ENCODE results near the gene NKAPD1. TPM values are rescaled to one million over a fixed set of nuclear protein-coding genes. Genes with fewer than 3 reads are reported as not detected.

Gene NKAPD1
- total RNA-seq, 1 experiment from 2014 or later: 15.3 TPM

- TF ChIP-seq ZMAT4 (CRISPR knock-in tag; IDR thresholded peaks at IDR 0.05): no peak
- no peak for TF ChIP-seq NR1H2 (CRISPR knock-in tag; IDR thresholded peaks at IDR 0.05)
These were observed 26.4 kb downstream of the NKAPD1 start (continued) for GRCh38 chr11:112100462-112100861.

GRCh38 chr11:112103446-112103845 is 29.3 kb downstream of the NKAPD1 start:
- POLR2A ChIA-PET: no interaction called here

GRCh38 chr11:112106070-112106469 is 32.0 kb downstream of the NKAPD1 start:
- Mint-ChIP-seq H3K36me3 (no peaks in the 10 kb centered on the region), H3K4me1 (no peaks in the 10 kb centered on the region), H3K27ac (no peak overlapping the region), H3K27me3 (ENCODE audit: low read depth) (no peaks in the 10 kb centered on the region), H3K4me3 (no peak overlapping the region), H3K9me3 (peaks cover 6% of the 10 kb centered on the region; the same call in 1 of the 2 replicates)
- ChIA-PET CTCF (no interaction called here), POLR2A (no interaction called here)
- no peak for DNase-seq (ENCODE audit: low spot score)
- no peak for ATAC-seq
- TF ChIP-seq ZNF532 (CRISPR knock-in tag; IDR thresholded peaks at IDR 0.05; ENCODE audit: borderline replicate concordance): no peak
- no peak for TF ChIP-seq PRRX2 (CRISPR knock-in tag; IDR thresholded peaks at IDR 0.05)
- no peak for TF ChIP-seq IRF2 (CRISPR knock-in tag; IDR thresholded peaks at IDR 0.05; ENCODE audit: borderline replicate concordance, low read depth)
- TF ChIP-seq GTF2I (CRISPR knock-in tag; conservative IDR thresholded peaks at IDR 0.05): no peak
- TF ChIP-seq ZNF219 (CRISPR knock-in tag; IDR thresholded peaks at IDR 0.05; ENCODE audit: borderline replicate concordance): no peak
- no peak for TF ChIP-seq PRDM15 (CRISPR knock-in tag; IDR thresholded peaks at IDR 0.05)
- TF ChIP-seq CTCF (IDR thresholded peaks at IDR 0.05): no peak

More at GRCh38 chr11:112103446-112103845, 29.3 kb downstream of the NKAPD1 start:
- Mint-ChIP-seq H3K27ac (no peak overlapping the region), H3K9me3 (no peaks in the 10 kb centered on the region), H3K36me3 (no peaks in the 10 kb centered on the region), H3K27me3 (ENCODE audit: low read depth) (no peaks in the 10 kb centered on the region), H3K4me1 (no peaks in the 10 kb centered on the region), H3K4me3 (no peak overlapping the region)
- DNase-seq (ENCODE audit: low spot score) (no peak), ATAC-seq (no peak)
- TF ChIP-seq ZSCAN18 (CRISPR knock-in tag; IDR thresholded peaks at IDR 0.05) (no peak), MAX (CRISPR knock-in tag; IDR thresholded peaks at IDR 0.05) (no peak), ZNF219 (CRISPR knock-in tag; IDR thresholded peaks at IDR 0.05; ENCODE audit: borderline replicate concordance) (no peak), FOXK1 (CRISPR knock-in tag; IDR thresholded peaks at IDR 0.05) (no peak), CREM (CRISPR knock-in tag; IDR thresholded peaks at IDR 0.05) (no peak), ATF3 (CRISPR knock-in tag; conservative IDR thresholded peaks at IDR 0.05) (no peak), IRF1 (CRISPR knock-in tag; IDR thresholded peaks at IDR 0.05) (no peak), EMX1 (CRISPR knock-in tag; IDR thresholded peaks at IDR 0.05) (no peak)
- CTCF ChIA-PET: no interaction called here

All from WTC11 (cell line).